ENCODE measurements around the gene DENND1A. TPM values are rescaled to one million over a fixed set of nuclear protein-coding genes. Genes with fewer than 3 reads are reported as not detected.

The DENND1A gene
- total RNA-seq, 1 donor from 2014 or later = 9.0 TPM

Other genes with a start within 250 kb of the DENND1A start
- gene LHX2, start 81.6 kb upstream of the DENND1A start, total RNA-seq = not detected